Measurements from ENCODE around the gene HOXB3. TPM values are rescaled to one million over a fixed set of nuclear protein-coding genes. Genes with fewer than 3 reads are reported as not detected.

Gene HOXB3
- total RNA-seq, 4 donors from 2014 or later = 2.5 to 11.1 (median 5.8) TPM

DNA sequence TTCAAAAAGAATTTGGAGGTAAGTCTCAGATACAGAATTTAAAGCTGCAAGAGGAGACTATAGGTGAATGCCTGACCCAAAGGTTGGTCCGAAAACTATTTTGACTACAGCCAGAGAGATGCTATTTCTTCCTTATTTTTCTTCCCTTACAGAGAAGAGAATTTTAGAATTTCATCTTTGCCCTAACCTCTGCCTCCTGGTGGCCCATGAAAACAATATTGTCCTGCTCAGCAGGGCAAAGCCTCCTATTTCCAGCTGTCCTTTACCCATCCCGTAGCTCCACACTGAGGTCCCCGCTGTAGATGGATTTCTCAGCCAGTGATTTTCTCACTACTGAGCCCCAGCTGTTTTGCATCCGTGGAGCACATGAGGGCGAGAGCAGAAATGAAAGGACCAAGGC, 83.8 kb downstream of the HOXB3 start:
- Histone ChIP-seq H3K4me3 (no peak overlapping the region), H3K9me3 (no peaks in the 10 kb centered on the region), H3K4me1 (peaks cover 0 to 4% (median 0%) of the 10 kb centered on the region in 3 donors), H3K27me3 (peaks cover 0 to 74% (median 2%) of the 10 kb centered on the region in 4 donors), H3K36me3 (no peaks in the 10 kb centered on the region), H3K27ac (no peak overlapping the region)
- TF ChIP-seq, protein P1, sequence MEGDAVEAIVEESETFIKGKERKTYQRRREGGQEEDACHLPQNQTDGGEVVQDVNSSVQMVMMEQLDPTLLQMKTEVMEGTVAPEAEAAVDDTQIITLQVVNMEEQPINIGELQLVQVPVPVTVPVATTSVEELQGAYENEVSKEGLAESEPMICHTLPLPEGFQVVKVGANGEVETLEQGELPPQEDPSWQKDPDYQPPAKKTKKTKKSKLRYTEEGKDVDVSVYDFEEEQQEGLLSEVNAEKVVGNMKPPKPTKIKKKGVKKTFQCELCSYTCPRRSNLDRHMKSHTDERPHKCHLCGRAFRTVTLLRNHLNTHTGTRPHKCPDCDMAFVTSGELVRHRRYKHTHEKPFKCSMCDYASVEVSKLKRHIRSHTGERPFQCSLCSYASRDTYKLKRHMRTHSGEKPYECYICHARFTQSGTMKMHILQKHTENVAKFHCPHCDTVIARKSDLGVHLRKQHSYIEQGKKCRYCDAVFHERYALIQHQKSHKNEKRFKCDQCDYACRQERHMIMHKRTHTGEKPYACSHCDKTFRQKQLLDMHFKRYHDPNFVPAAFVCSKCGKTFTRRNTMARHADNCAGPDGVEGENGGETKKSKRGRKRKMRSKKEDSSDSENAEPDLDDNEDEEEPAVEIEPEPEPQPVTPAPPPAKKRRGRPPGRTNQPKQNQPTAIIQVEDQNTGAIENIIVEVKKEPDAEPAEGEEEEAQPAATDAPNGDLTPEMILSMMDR (IDR thresholded peaks at IDR 0.05) = no peak
- TF ChIP-seq POLR2A (IDR thresholded peaks at IDR 0.05) = no peak
- DNase-seq = no peak
- intact Hi-C loops (cut with DNase I) = no loop called here
- WGBS, 2 donors = 84 to 88% methylated on average over 3 to 4 of the region's 5 CpGs

DNA sequence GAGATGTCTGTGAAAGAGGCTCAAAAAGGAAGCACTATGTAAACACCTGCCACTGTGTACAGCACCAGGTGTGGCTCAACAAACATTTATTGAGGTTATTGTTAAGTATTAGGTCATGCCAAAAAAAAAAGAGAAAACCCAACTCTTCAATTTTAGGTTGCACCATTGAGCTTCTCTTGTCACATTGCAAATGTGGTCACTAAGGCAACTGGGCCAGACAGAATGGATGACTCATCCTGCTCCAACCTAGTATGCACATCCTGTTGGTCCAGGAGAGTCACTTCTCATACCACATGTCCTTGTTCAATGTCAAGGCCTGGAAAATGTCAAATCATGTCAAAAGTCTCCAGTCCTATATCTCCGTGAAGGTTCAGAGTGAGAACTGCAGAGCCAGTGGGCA, 84.3 kb downstream of the HOXB3 start:
- intact Hi-C loops (cut with DNase I) = no loop called here
- DNase-seq = no peak
- Histone ChIP-seq H3K4me3 (no peak overlapping the region), H3K36me3 (no peaks in the 10 kb centered on the region), H3K4me1 (peaks cover 0 to 4% (median 0%) of the 10 kb centered on the region in 3 donors), H3K27me3 (peaks cover 0 to 78% (median 2%) of the 10 kb centered on the region in 4 donors), H3K9me3 (no peaks in the 10 kb centered on the region), H3K27ac (no peak overlapping the region)
- TF ChIP-seq, protein P1 (IDR thresholded peaks at IDR 0.05) = no peak
- no peak for TF ChIP-seq POLR2A (IDR thresholded peaks at IDR 0.05)
- 0 to 40% methylated on average over 1 of the region's 1 CpG for WGBS, 2 donors

DNA sequence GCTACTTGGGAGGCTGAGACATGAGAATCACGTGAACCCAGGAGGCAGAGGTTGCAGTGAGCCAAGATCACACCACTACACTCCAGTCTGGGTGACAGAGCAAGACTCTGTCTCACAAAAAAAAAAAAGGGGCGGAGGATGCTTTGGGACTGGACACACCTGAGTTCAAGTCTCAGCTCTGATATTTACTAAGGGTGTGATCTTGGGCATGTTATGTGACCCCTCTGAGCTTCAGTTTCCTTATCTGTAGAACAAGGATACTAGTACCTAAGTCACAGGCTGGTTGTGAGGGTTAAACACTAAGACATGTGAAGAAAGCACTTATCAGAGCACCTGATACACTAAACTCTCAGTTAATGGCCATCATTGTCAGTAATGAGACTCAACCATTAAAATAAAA, 85.1 kb downstream of the HOXB3 start:
- Histone ChIP-seq H3K36me3 (no peaks in the 10 kb centered on the region), H3K9me3 (no peaks in the 10 kb centered on the region), H3K4me1 (peaks cover 0 to 4% (median 0%) of the 10 kb centered on the region in 3 donors), H3K27me3 (peaks cover 0 to 74% (median 2%) of the 10 kb centered on the region in 4 donors), H3K27ac (no peak overlapping the region), H3K4me3 (no peak overlapping the region)
- intact Hi-C loops (cut with DNase I) = no loop called here
- no peak for DNase-seq
- WGBS, 2 donors = 88 to 100% methylated on average over 1 to 2 of the region's 2 CpGs
- TF ChIP-seq POLR2A (IDR thresholded peaks at IDR 0.05) = no peak
- TF ChIP-seq, protein P1 (IDR thresholded peaks at IDR 0.05) = no peak

DNA sequence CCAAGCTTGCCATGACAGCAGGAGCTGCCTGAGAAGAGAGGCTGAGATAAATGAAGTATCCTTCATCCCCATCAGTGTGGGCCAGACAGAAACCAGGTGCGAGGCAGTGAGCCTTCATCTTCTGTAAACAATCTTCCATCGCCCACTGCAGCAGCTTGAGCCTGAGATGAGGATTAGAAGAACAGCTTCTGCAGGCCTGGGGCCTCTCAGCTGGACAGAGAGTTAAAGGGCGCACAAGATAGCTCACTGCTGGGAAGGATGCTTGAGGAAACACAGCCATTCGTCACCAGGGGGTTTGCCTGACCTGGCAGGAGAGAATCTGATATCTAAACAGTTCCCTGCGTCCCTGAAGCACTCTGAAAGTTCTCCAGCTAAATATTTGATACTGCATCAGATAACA, 86.3 kb downstream of the HOXB3 start:
- TF ChIP-seq, protein P1 (IDR thresholded peaks at IDR 0.05) = no peak
- TF ChIP-seq POLR2A (IDR thresholded peaks at IDR 0.05) = no peak
- no peak overlapping the region for H3K27ac ChIP-seq

DNA sequence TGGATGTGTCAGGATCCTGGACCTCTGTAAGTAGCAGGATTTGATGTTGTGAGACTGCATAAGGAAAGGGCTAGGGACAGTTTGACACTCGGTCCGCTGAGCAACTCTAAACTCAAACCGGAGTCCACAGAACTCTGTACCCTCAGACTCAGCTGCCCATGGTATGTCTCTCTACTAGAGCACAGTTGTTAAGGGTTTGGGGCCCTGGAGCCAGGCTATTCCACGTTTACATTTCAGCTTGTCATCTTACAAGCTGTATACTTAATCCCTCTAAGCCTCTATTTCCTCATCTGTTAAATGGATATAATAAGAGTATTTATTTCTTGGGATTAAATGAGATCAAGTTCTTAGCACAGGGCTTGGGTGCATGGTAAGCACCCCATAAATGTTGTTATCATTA, 87.1 kb downstream of the HOXB3 start:
- peaks cover 0 to 74% (median 2%) of the 10 kb centered on the region in 4 donors for H3K27me3 ChIP-seq
- H3K4me1 ChIP-seq = peaks cover 0 to 4% (median 0%) of the 10 kb centered on the region in 3 donors
- no peak for TF ChIP-seq POLR2A (IDR thresholded peaks at IDR 0.05)
- TF ChIP-seq, protein P1 (IDR thresholded peaks at IDR 0.05) = no peak
- no peaks in the 10 kb centered on the region for H3K9me3 ChIP-seq
- H3K27ac ChIP-seq = no peak overlapping the region
- no peaks in the 10 kb centered on the region for H3K36me3 ChIP-seq
- no peak overlapping the region for H3K4me3 ChIP-seq
- WGBS, 2 donors = 61 to 68% methylated on average over 4 of the region's 4 CpGs
- no peak for DNase-seq
- intact Hi-C loops (cut with DNase I) = no loop called here

More for the DNA sequence above, 86.3 kb downstream of the HOXB3 start:
- H3K9me3 ChIP-seq = no peaks in the 10 kb centered on the region
- intact Hi-C loops (cut with DNase I) = no loop called here
- 71 to 80% methylated on average over 1 to 5 of the region's 5 CpGs for WGBS, 2 donors
- peaks cover 0 to 74% (median 2%) of the 10 kb centered on the region in 4 donors for H3K27me3 ChIP-seq
- no peaks in the 10 kb centered on the region for H3K36me3 ChIP-seq
- no peak for DNase-seq
- H3K4me3 ChIP-seq = no peak overlapping the region
- peaks cover 0 to 4% (median 0%) of the 10 kb centered on the region in 3 donors for H3K4me1 ChIP-seq
